Measurements from ENCODE around the gene UFSP1. TPM values are rescaled to one million over a fixed set of nuclear protein-coding genes. Genes with fewer than 3 reads are reported as not detected.

The UFSP1 gene
- total RNA-seq, 2 donors from 2014 or later = 6.4 to 8.4 TPM

DNA sequence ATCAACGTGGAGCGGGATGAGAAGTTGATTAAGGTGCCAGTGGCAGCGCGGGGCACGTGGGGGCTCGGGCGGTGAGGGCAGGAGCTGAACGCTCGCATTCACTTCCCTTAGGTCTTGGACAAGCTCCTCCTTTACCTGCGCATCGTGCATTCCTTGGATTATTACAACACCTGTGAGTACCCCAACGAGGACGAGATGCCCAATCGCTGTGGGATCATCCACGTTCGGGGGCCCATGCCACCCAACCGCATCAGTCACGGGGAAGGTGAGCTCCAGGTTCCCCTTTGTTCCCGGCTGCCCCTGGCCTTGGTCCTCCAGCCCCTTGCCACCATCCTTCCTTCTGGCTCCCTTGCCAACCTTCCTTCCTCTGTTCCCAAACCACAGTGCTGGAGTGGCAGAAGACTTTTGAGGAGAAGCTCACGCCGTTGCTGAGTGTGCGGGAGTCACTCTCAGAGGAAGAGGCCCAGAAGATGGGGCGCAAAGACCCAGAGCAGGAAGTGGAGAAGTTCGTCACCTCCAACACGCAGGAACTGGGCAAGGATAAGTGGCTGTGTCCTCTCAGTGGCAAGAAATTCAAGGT is 2.5 kb downstream of the UFSP1 start:
- H3K4me3 ChIP-seq = no peak overlapping the region
- peaks cover 25 to 44% of the 10 kb centered on the region in 2 donors for H3K36me3 ChIP-seq
- WGBS = 83% methylated on average over 25 of the region's 25 CpGs
- no peaks in the 10 kb centered on the region for H3K27me3 ChIP-seq (replicated peaks; ENCODE audit: insufficient read depth)
- TF ChIP-seq POLR2A (IDR thresholded peaks at IDR 0.05) (no peak), POLR2AphosphoS5 (IDR thresholded peaks at IDR 0.05) (no peak)
- TF ChIP-seq, protein P1, sequence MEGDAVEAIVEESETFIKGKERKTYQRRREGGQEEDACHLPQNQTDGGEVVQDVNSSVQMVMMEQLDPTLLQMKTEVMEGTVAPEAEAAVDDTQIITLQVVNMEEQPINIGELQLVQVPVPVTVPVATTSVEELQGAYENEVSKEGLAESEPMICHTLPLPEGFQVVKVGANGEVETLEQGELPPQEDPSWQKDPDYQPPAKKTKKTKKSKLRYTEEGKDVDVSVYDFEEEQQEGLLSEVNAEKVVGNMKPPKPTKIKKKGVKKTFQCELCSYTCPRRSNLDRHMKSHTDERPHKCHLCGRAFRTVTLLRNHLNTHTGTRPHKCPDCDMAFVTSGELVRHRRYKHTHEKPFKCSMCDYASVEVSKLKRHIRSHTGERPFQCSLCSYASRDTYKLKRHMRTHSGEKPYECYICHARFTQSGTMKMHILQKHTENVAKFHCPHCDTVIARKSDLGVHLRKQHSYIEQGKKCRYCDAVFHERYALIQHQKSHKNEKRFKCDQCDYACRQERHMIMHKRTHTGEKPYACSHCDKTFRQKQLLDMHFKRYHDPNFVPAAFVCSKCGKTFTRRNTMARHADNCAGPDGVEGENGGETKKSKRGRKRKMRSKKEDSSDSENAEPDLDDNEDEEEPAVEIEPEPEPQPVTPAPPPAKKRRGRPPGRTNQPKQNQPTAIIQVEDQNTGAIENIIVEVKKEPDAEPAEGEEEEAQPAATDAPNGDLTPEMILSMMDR (IDR thresholded peaks at IDR 0.05) = no peak
- no peaks in the 10 kb centered on the region for H3K9me3 ChIP-seq
- H3K27ac ChIP-seq = no peak overlapping the region
- peaks cover 17% of the 10 kb centered on the region for H3K4me1 ChIP-seq (replicated peaks)
- DNase-seq (ENCODE audit: low spot score) = no peak
- intact Hi-C loops (cut with DNase I) = no loop called here

DNA sequence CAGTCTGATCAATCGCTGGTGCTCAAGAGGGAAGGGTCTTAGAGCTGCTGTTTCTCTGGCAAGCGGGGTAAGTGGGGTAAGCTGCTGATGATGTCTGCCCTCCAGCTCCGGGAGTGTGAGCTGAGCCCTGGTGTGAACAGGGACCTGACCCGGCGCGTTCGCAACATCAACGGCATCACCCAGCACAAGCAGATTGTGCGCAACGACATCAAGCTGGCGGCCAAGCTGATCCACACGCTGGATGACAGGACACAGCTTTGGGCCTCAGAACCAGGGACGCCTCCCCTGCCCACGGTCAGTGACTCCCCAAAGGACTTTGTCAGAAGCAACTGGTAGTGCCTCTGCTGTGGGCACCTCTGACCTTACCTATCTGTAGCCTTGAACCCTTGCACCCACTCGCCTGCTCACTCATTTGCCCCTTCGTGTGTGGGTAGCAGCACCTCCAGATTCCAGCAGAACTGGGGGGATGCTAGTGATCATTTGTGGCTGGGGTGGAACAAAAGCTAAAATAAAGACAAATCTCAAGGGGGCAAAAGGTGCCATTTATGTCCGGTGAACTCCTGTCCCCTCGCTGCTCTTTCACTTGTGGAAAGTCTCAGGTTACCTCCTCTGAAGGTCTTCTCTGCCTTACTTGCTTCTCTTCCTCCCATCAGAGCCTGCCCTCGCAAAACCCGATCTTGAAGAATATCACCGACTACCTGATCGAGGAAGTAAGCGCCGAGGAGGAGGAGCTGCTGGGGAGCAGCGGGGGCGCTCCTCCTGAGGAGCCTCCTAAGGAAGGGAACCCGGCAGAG is 3.2 kb downstream of the UFSP1 start:
- Histone ChIP-seq H3K27me3 (replicated peaks; ENCODE audit: insufficient read depth) (no peaks in the 10 kb centered on the region), H3K27ac (no peak overlapping the region), H3K36me3 (peaks cover 32 to 51% of the 10 kb centered on the region in 2 donors), H3K4me1 (replicated peaks) (peaks cover 17% of the 10 kb centered on the region), H3K9me3 (no peaks in the 10 kb centered on the region), H3K4me3 (no peak overlapping the region)
- 77% methylated on average over 27 of the region's 27 CpGs for WGBS
- intact Hi-C loops (cut with DNase I) = no loop called here
- DNase-seq (ENCODE audit: low spot score) = no peak
- TF ChIP-seq POLR2A (IDR thresholded peaks at IDR 0.05) (no peak), POLR2AphosphoS5 (IDR thresholded peaks at IDR 0.05) (no peak)
- TF ChIP-seq, protein P1 (IDR thresholded peaks at IDR 0.05) = no peak

DNA sequence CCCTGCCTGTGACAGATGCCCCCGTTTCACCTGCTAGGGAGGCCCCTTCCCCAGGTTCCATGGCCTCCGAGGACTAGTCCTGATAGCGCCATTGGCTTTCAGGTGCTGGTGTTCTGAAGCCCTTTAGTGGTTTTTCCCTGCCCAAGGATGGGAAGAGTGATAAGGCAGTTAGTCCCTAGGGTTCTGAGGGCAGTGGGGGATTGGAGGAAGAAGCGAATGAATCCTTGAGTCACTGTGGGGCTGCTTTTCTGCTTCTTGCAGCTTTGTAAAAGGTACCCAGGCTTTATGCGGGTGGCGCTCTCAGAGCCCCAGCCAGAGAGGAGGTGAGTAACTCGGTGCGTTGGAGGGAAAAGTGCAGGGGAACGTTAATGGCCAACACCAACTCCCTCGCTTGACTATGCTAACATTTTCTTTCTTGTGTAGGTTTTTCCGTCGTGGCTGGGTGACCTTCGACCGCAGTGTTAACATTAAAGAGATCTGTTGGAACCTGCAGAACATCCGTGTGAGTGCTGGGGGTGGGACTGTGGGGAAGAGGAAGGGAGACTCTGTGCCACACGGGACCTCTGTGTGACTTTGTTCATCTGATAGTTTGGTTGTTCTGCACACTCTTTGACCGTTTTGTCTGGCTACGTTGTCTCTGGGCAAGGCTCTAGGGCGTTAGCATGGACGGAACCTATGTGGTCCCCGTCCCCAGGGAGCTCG is 3.9 kb downstream of the UFSP1 start:
- intact Hi-C loops (cut with DNase I) = no loop called here
- H3K27me3 ChIP-seq (replicated peaks; ENCODE audit: insufficient read depth) = no peaks in the 10 kb centered on the region
- no peaks in the 10 kb centered on the region for H3K9me3 ChIP-seq
- peaks cover 10% of the 10 kb centered on the region for H3K4me1 ChIP-seq (replicated peaks)
- no peak overlapping the region for H3K27ac ChIP-seq
- 69% methylated on average over 22 of the region's 22 CpGs for WGBS
- no peak overlapping the region for H3K4me3 ChIP-seq
- no peak for DNase-seq (ENCODE audit: low spot score)
- H3K36me3 ChIP-seq = peaks cover 36 to 55% of the 10 kb centered on the region in 2 donors
- TF ChIP-seq POLR2A (IDR thresholded peaks at IDR 0.05) (no peak), POLR2AphosphoS5 (IDR thresholded peaks at IDR 0.05) (no peak)
- TF ChIP-seq, protein P1 (IDR thresholded peaks at IDR 0.05) = no peak

DNA sequence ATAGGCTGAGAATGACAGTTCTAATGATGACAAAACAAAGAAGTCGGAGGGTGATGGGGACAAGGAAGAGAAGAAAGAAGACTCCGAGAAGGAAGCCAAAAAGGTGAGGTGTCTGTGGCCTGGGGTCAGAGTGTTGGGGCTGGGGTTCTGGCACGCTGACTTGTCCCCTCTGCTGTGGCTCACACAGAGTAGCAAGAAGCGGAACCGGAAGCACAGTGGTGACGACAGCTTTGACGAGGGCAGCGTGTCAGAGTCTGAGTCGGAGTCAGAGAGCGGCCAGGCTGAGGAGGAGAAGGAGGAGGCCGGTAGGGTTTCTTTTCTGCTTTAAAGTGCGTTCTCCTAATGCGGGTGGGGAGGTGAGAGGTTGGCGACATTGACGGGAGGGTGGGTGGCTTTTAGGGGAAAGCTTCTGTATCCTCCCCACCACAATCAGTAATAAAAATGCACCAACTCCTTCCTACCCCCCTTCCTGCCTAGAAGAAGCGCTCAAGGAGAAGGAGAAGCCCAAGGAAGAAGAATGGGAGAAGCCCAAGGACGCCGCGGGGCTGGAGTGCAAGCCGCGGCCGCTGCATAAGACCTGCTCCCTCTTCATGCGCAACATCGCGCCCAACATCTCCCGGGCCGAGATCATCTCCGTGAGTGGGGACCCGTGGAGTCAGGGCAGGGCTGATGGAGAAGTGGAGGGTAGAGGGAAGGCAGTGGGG is 4.6 kb downstream of the UFSP1 start:
- no peak overlapping the region for H3K27ac ChIP-seq
- TF ChIP-seq POLR2AphosphoS5 (IDR thresholded peaks at IDR 0.05) (no peak), POLR2A (IDR thresholded peaks at IDR 0.05) (no peak)
- TF ChIP-seq, protein P1 (IDR thresholded peaks at IDR 0.05) = no peak
- peaks cover 36 to 55% of the 10 kb centered on the region in 2 donors for H3K36me3 ChIP-seq
- H3K27me3 ChIP-seq (replicated peaks; ENCODE audit: insufficient read depth) = no peaks in the 10 kb centered on the region
- peaks cover 10% of the 10 kb centered on the region for H3K4me1 ChIP-seq (replicated peaks)
- intact Hi-C loops (cut with DNase I) = no loop called here
- DNase-seq (ENCODE audit: low spot score) = no peak
- no peaks in the 10 kb centered on the region for H3K9me3 ChIP-seq
- H3K4me3 ChIP-seq = no peak overlapping the region
- 89% methylated on average over 28 of the region's 29 CpGs for WGBS

All from prostate gland (tissue), 2 donors.